ENCODE data around the gene SCN3A.
A peak's percentile ranks its signal among the peaks of the same experiment; 100 is the strongest.

Gene SCN3A

GRCh38 chr2:165056564-165056963 lies 147.3 kb downstream of the SCN3A start:
- Histone ChIP-seq H3K27me3 (ENCODE audit: control insufficient read depth, insufficient read depth, low read length) (no peaks in the 10 kb centered on the region), H3K4me1 (peaks cover 13% of the 10 kb centered on the region), H3K27ac (no peak overlapping the region), H2AFZ (no peak overlapping the region), H3K79me2 (no peaks in the 10 kb centered on the region), H3K4me3 (ENCODE audit: low read depth, low read length) (no peak overlapping the region), H3K9ac (no peak overlapping the region), H3K4me2 (ENCODE audit: low read length) (no peak overlapping the region), H3K36me3 (ENCODE audit: control insufficient read depth, insufficient read depth, low read length) (no peaks in the 10 kb centered on the region), H3K9me3 (ENCODE audit: control insufficient read depth, low read length) (no peaks in the 10 kb centered on the region)
- TF ChIP-seq CTCF (IDR thresholded peaks at IDR 0.05) = no peak

- Histone ChIP-seq H3K4me2 (ENCODE audit: low read length) (no peak overlapping the region), H3K36me3 (ENCODE audit: control insufficient read depth, insufficient read depth, low read length) (no peaks in the 10 kb centered on the region), H3K27ac (no peak overlapping the region), H3K4me3 (ENCODE audit: low read depth, low read length) (no peak overlapping the region), H3K9me3 (ENCODE audit: control insufficient read depth, low read length) (no peaks in the 10 kb centered on the region), H3K4me1 (peaks cover 13% of the 10 kb centered on the region), H3K9ac (no peak overlapping the region), H3K27me3 (ENCODE audit: control insufficient read depth, insufficient read depth, low read length) (no peaks in the 10 kb centered on the region), H2AFZ (peak overlapping the region; percentile 18), H3K79me2 (no peaks in the 10 kb centered on the region)
- TF ChIP-seq CTCF (IDR thresholded peaks at IDR 0.05) = no peak
These were observed 148.6 kb downstream of the SCN3A start for GRCh38 chr2:165055082-165055851.

- Histone ChIP-seq H3K36me3 (ENCODE audit: control insufficient read depth, insufficient read depth, low read length) (no peaks in the 10 kb centered on the region), H3K4me3 (ENCODE audit: low read depth, low read length) (no peak overlapping the region), H3K4me2 (ENCODE audit: low read length) (no peak overlapping the region), H3K9ac (no peak overlapping the region), H2AFZ (no peak overlapping the region), H3K4me1 (peaks cover 13% of the 10 kb centered on the region), H3K27ac (no peak overlapping the region), H3K9me3 (ENCODE audit: control insufficient read depth, low read length) (no peaks in the 10 kb centered on the region), H3K79me2 (no peaks in the 10 kb centered on the region), H3K27me3 (ENCODE audit: control insufficient read depth, insufficient read depth, low read length) (no peaks in the 10 kb centered on the region)
- no peak for TF ChIP-seq CTCF (IDR thresholded peaks at IDR 0.05)
These were observed 149.2 kb downstream of the SCN3A start for GRCh38 chr2:165054652-165055051.

- no peaks in the 10 kb centered on the region for H3K79me2 ChIP-seq
- no peaks in the 10 kb centered on the region for H3K36me3 ChIP-seq (ENCODE audit: control insufficient read depth, insufficient read depth, low read length)
- no peak for TF ChIP-seq CTCF (IDR thresholded peaks at IDR 0.05)
- no peak overlapping the region for H3K27ac ChIP-seq
- no peak overlapping the region for H3K4me2 ChIP-seq (ENCODE audit: low read length)
- no peak overlapping the region for H2AFZ ChIP-seq
- H3K27me3 ChIP-seq (ENCODE audit: control insufficient read depth, insufficient read depth, low read length) = no peaks in the 10 kb centered on the region
- H3K9me3 ChIP-seq (ENCODE audit: control insufficient read depth, low read length) = no peaks in the 10 kb centered on the region
- no peak overlapping the region for H3K4me3 ChIP-seq (ENCODE audit: low read depth, low read length)
- no peak overlapping the region for H3K9ac ChIP-seq
- H3K4me1 ChIP-seq = no peaks in the 10 kb centered on the region
These were observed 159.1 kb downstream of the SCN3A start for GRCh38 chr2:165044505-165045303.
